Stimulated activated CD4-positive, alpha-beta T cell treated with anti-CD3 and anti-CD28 coated beads, Interleukin-2, amount 100 ng/mL, for 4 hours (primary cell): Measurements from ENCODE around the gene ERCC1.
"Not testable (repeated sequence)": the region's sequence is repeated elsewhere in the genome, so short reads cannot be mapped to it uniquely, and the experiment has no call there.

Source experiments
- DNase-seq: peaks from one replicate; pipeline ENCODE4 v3.0.0-alpha.2; 2020; ENCODE audit warnings: low read depth

The ERCC1 gene

GRCh38 chr19:45429896-45430295 lies 6.2 kb upstream of the ERCC1 start:
- not testable (repeated sequence) for DNase-seq

DNA sequence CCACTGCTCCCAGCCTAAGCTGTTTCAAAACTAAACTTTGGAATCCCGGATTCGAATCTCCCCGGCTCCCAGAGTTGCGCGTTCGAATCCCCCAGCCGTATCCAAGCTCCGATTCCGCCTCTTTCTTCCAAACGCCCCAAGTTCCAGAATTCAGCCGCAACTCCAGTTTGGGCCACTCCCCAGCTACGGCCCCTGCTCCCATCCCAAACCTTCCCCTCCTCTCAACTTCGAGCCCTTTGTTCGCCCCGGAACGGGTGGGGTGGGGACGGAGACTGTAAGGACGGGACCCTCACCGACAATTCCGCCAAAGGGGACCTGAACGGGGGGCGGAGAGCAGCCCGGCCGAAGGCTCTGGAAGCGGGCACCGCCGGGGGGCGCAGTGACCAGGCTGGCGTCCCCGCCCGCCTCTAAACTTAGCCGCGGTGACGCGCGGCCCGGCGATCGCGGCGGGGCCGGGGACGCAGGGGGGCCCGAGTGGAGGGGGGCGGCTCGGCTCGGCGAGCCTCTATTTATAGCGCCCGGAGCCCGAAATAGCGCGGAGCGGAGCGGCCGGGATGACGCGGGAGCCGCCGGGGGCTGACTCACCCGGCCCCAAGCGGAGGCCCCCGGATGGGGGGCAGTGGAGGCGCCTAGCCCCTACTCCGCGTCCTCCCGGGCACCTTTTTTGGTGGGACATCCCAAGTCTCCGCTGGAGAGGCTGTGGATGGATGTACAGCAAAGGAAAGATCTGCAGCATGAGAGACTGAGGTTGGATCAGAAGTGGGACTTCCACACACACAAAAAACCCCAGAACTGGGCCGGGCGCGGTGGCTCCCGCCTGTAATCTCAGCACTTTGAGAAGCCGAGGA lies 4.9 kb upstream of the ERCC1 start:
- no peak for DNase-seq

- DNase-seq = no peak
Measured at GRCh38 chr19:45424191-45425058, 708 bp upstream of the ERCC1 start.

DNA sequence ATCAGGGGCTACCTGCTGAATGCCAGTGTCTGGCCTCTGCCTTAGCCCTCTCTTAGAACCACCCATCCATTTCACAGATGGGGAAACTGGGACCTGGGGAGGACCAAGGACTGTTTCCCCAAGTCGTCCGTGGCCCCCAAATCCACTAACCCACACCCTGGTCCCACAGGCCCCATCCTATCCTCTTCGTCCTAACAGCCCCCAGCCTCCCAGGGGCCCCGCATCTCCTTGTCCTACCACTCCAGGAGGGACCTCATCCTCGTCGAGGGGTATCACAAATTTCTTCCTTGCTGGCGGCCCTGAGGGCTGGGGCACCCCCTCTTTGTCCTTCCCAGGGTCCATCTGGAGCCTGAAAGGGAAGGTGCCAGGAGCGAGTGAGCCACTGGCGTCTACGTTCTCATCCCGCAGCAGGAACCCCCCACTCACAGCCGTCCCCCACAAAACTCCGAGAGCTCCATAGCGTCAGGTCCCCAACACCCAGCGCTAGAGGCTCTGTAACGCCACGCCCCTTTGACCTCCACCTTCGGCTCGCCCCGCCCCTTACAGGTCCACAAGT lies 606 bp downstream of the ERCC1 start:
- DNase-seq = peak; percentile 74

GRCh38 chr19:45421947-45422498 lies 1.7 kb downstream of the ERCC1 start:
- no peak for DNase-seq

DNA sequence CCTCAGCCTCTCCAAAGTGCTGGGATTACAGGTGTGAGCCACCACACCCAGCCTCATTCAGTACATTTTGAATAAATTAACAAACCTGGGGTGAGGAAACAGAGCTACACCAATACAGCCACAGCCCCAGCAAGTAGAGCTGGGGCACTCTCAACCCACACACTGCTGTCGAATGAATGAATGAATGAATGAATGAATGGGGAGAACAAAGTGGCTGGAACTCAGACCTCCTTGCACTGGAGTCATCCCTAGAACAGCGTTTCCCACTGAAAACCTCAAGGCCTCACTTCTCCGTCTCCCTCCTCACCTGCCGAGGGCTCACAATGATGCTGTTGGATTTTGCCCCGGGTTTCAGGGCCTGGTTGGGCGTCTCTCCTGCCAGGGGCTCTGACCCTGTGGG lies 2.8 kb downstream of the ERCC1 start:
- no peak for DNase-seq

- DNase-seq = no peak
Measured at GRCh38 chr19:45420356-45420755, 3.4 kb downstream of the ERCC1 start.

DNA sequence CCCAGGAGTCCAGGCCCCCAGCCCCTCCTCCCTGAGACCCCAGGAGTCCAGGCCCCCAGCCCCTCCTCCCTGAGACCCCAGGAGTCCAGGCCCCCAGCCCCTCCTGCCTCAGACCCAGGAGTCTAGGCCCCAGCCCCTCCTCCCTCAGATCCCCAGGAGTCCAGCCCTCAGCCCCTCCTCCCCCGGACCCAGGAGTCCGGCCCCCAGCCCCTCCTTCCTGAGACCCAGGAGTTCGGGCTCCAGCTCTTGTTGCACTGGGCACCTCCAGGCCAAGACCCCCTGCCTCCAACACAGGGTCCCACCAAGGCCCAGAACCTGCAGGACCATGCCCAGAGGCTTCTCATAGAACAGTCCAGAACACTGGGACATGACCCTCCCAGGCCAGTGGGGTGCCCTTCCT lies 3.8 kb downstream of the ERCC1 start:
- DNase-seq = no peak

DNA sequence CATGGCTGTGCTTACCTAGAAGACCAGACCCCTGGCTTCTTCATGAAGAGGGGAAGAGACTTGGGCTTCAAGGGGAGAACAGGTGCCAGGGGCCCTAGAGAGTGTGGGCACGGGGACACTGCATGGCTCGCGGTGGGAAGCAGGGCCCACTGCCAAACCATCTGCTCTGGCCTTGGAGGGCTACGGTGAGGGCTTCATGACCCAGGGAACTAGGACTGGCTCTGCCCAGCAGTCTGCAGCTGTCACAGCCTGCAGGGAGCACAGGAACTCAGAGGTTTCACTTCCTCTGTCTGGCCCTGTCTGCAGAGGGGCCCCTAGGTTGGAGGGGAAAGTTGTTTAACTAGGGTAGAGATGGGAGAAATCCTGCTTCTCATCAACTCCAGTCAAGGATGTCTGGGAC lies 4.3 kb downstream of the ERCC1 start:
- DNase-seq = no peak

- DNase-seq = no peak
Measured at GRCh38 chr19:45418802-45419201, 4.9 kb downstream of the ERCC1 start.

- DNase-seq = no peak
Measured at GRCh38 chr19:45417151-45417550, 6.6 kb downstream of the ERCC1 start.

GRCh38 chr19:45414468-45414867 lies 9.2 kb downstream of the ERCC1 start:
- DNase-seq = no peak

- no peak for DNase-seq
Measured at GRCh38 chr19:45413497-45413896, 10.2 kb downstream of the ERCC1 start.

GRCh38 chr19:45410330-45410729 lies 13.4 kb downstream of the ERCC1 start:
- not testable (repeated sequence) for DNase-seq

DNA sequence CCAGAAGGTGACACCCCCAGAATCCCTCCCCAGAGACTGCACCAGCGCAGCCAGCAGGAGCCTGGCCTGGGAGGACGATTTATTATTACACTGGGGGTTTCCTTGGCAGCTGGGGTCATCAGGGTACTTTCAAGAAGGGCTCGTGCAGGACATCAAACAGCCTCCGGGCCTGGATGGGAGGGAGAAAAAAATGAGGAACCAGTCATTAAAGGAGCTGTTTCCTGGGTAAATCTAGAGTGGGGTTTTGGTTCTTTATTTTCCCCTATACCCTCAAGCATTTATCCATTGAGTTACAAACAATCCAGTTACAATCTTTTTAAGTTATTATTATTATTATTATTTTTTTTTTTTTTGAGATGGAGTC lies 14.2 kb downstream of the ERCC1 start:
- DNase-seq = no peak

- no peak for DNase-seq
Measured at GRCh38 chr19:45408830-45409556, 14.7 kb downstream of the ERCC1 start.

- DNase-seq = no peak
Measured at GRCh38 chr19:45408121-45408520, 15.6 kb downstream of the ERCC1 start.

DNA sequence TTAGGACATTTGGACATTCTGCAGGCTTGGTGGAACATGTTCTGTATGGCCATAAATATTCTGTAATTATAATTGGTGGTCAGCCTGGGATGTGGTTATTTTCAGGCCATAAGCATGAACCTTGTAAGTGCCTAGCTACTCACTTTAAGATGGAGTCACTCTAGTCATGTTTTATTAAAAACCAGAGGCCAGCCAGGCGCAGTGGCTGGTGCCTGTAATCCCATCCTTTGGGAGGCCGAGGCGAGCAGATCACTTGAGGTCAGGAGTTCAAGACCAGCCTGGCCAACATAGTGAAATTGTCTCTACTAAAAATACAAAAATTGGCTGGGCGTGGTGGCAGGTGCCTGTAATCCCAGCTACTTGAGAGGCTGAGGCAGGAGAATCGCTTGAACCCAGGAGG lies 16.1 kb downstream of the ERCC1 start:
- DNase-seq = not testable (repeated sequence)

GRCh38 chr19:45407091-45407375 lies 16.7 kb downstream of the ERCC1 start:
- DNase-seq = no peak

DNA sequence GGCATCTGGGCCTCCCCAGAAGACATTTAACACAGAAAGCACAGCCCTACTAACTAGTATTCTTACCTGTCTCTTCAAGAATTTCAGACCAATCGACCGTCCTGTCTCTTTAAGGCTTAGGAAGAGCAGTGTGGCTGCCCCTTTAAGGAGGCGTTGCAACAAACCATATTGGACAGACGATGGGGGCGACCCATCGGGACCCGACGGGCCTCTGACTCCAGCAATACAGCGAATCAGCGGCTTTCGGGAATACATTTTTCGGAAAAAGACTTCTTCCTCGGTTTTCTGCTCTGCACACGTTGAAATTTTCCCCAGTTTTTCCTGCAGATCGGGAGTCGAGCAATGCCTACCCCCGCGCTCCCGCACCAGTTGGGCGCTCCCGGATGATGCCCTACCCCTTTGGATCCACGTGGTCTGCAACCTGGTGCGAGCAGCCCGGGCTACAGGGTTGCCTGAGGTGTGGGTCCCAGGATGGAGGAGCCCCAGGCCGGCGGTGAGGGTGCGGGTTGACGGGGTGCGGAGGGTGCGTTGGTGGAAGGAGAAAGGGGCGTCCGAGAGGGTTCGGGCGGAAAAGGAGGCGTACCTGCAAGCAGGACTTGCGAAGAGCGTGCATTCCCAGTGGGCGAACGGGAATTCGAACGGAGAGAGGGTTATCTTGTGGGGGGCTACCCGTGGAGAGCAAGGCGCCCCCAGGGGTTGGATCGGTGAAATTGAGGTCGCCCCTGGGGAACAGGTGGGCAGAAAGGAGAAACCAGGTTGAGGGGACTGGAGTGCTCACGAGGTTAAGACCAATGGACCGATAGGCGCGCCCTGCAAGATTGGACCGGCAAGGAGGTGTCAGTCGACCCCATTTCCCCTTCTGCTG lies 17.3 kb downstream of the ERCC1 start, which contains the start of gene POLR1G:
TSS of gene POLR1G (plus strand) at position 419 of the 865 bp plus-strand sequence. CDS start at position 472, 53 bp downstream.
- peak; percentile 68 for DNase-seq
